Right lobe of liver (tissue), 6 donors: ENCODE results near the gene GABPA. TPM values are rescaled to one million over a fixed set of nuclear protein-coding genes. Genes with fewer than 3 reads are reported as not detected.

Source experiments
- ATAC-seq, 4 donors: fragments of 200-7000 bp; cut with Tn5 transposase; one replicate each; pipeline ENCODE4 v1.9.1; 2020; ENCODE audit warnings: mild to moderate bottlenecking in 4 of 4, moderate library complexity in 4 of 4
- DNase-seq, 3 donors: peaks; one replicate each; pipeline ENCODE4 v3.0.0-alpha.2; 2020
- H3K27ac ChIP-seq, 3 donors: fragments of 200-600 bp; one replicate each; pipeline ENCODE4 v1.8.0; 2022
- H3K27me3 ChIP-seq, 2 donors: fragments of 200-600 bp; one replicate each; pipeline ENCODE4 v1.8.0; 2022
- H3K36me3 ChIP-seq, 4 donors: fragments of 200-600 bp; sonication (generic) in 1 of 4; one replicate each; pipeline versions ENCODE4 v1.5.1 to v1.8.0; 2017 to 2022; ENCODE audit warnings: control low read depth in 1 of 4
- H3K4me1 ChIP-seq, 4 donors: fragments of 200-600 bp; sonication (generic) in 1 of 4; one replicate each; pipeline versions ENCODE4 v1.5.1 to v1.8.0; 2017 to 2022; ENCODE audit warnings: control low read depth in 1 of 4
- H3K4me3 ChIP-seq, 3 donors: fragments of 200-600 bp; one replicate each; pipeline ENCODE4 v1.8.0; 2022
- H3K9me3 ChIP-seq, 4 donors: fragments of 200-600 bp; sonication (generic) in 1 of 4; one replicate each; pipeline versions ENCODE4 v1.5.1 to v1.8.0; 2017 to 2022; ENCODE audit warnings: control low read depth in 1 of 4
- CTCF ChIP-seq, 4 donors: fragments of 200-600 bp in 3 of 4; fragments of 450-650 bp in 1 of 4; IDR thresholded peaks; one replicate each; pipeline versions ENCODE4 v1.5.1 to v1.8.0; 2016 to 2022; ENCODE audit warnings: antibody characterized with exemption in 4 of 4, mild to moderate bottlenecking in 2 of 4
- POLR2A ChIP-seq: fragments of 450-650 bp; IDR thresholded peaks from one replicate; pipeline ENCODE4 v1.6.1; 2017; ENCODE audit warnings: antibody characterized with exemption, mild to moderate bottlenecking
- WGBS: methylation state at CpG from one replicate; pipeline ENCODE4 v1.1.6; 2018; ENCODE audit warnings: low coverage, low lambda C conversion rate; ENCODE audit not compliant: insufficient coverage; ENCODE audit errors: missing lambda C conversion rate; 5-methylcytosine and 5-hydroxymethylcytosine counted together
- intact Hi-C, 2 donors: fragments of 100-400 bp; cut with DNase I; formaldehyde crosslinking; loops; one replicate each; pipeline versions ENCODE4 v1.11.2 to v1.14.1; 2022
- total RNA-seq, 6 experiments: library from RNA; depleted of rRNA in 2 of 6; stranded (reverse); fragments of >200 nt in 2 of 6; fragmentation: NEBNext Ultra II Directional in 3 of 6; extraction: Animal tissue kit (Norgen Biotek cat#: 25700) in 3 of 6; gene quantifications; one replicate each; pipeline versions ENCODE4 v1.1.0 to v1.2.4, GENCODE V29; 2016 to 2023
- donor health status: DM: no; HTN: yes; CAD: no.
- donor health status: DM: no; HTN: no; CAD: no.
- donor health status: DM: no; HTN: no; CAD: no.
- donor health status: DM: no; HTN: yes; CAD: no.
- donor health status: DM: no; HTN: yes; CAD: no.

GABPA gene
- total RNA-seq, 6 experiments from 2014 or later, result 8.4 to 15.2 (median 12.3) TPM

- DNase-seq (no peak), ATAC-seq (peak in 1 of 4 donors; percentile 21)
- 80% methylated on average over 3 of the region's 3 CpGs for WGBS
- intact Hi-C loops, result no loop called here
- H3K9me3 ChIP-seq, result no peaks in the 10 kb centered on the region
- no peak overlapping the region for H3K27ac ChIP-seq
- H3K4me3 ChIP-seq, result no peak overlapping the region
- no peak for TF ChIP-seq CTCF (IDR thresholded peaks at IDR 0.05)
- no peak for TF ChIP-seq POLR2A
- H3K27me3 ChIP-seq, result no peaks in the 10 kb centered on the region
- peaks cover 9 to 56% (median 39%) of the 10 kb centered on the region in 4 donors for H3K36me3 ChIP-seq
- H3K4me1 ChIP-seq, result no peaks in the 10 kb centered on the region
Observed at GRCh38 chr21:25722631-25723030, 12.1 kb upstream of the GABPA start.

GRCh38 chr21:25732091-25732760, 2.5 kb upstream of the GABPA start:
- Histone ChIP-seq H3K27ac (peak overlapping the region in 1 of 3 donors; percentile 79), H3K4me3 (no peak overlapping the region), H3K9me3 (no peaks in the 10 kb centered on the region), H3K27me3 (no peaks in the 10 kb centered on the region), H3K36me3 (peaks cover 10 to 35% (median 22%) of the 10 kb centered on the region in 4 donors), H3K4me1 (peaks cover 0 to 34% (median 14%) of the 10 kb centered on the region in 4 donors)
- TF ChIP-seq POLR2A (no peak), CTCF (IDR thresholded peaks at IDR 0.05) (no peak)
- DNase-seq (no peak), ATAC-seq (no peak)
- 62% methylated on average over 3 of the region's 6 CpGs for WGBS
- intact Hi-C loops, result no loop called here

- intact Hi-C loops, result no loop called here
- Histone ChIP-seq H3K36me3 (peaks cover 0 to 16% (median 6%) of the 10 kb centered on the region in 4 donors), H3K9me3 (no peaks in the 10 kb centered on the region), H3K27ac (peak overlapping the region; percentile 79 to 98 (median 93)), H3K27me3 (no peaks in the 10 kb centered on the region), H3K4me3 (peak overlapping the region; percentile 72 to 88 (median 78)), H3K4me1 (peaks cover 0 to 34% (median 14%) of the 10 kb centered on the region in 4 donors)
- TF ChIP-seq CTCF (IDR thresholded peaks at IDR 0.05), result no peak
- WGBS, result 2% methylated on average over 18 of the region's 30 CpGs
- DNase-seq, result peak in 2 of 3 donors; percentile 51 to 55
- ATAC-seq, result peak; percentile 35 to 52 (median 47)
Observed at GRCh38 chr21:25733859-25734653, 716 bp upstream of the GABPA start.

- intact Hi-C loops, result no loop called here
- H3K4me3 ChIP-seq, result peak overlapping the region; percentile 72 to 88 (median 78)
- peak in 3 of 4 donors; percentile 6 to 17 (median 9) for ATAC-seq
- peaks cover 0 to 34% (median 14%) of the 10 kb centered on the region in 4 donors for H3K4me1 ChIP-seq
- H3K27ac ChIP-seq, result peak overlapping the region; percentile 79 to 98 (median 93)
- no peak for DNase-seq
- no peaks in the 10 kb centered on the region for H3K9me3 ChIP-seq
- H3K27me3 ChIP-seq, result no peaks in the 10 kb centered on the region
- WGBS, result 0% methylated on average over 5 of the region's 10 CpGs
- TF ChIP-seq CTCF (IDR thresholded peaks at IDR 0.05), result no peak
- peak; percentile 85 for TF ChIP-seq POLR2A
- H3K36me3 ChIP-seq, result peaks cover 0 to 11% (median under 1%) of the 10 kb centered on the region in 4 donors
Observed at GRCh38 chr21:25734654-25734903, 193 bp upstream of the GABPA start.
